ENCODE measurements around the gene TBCC.

The TBCC gene

GRCh38 chr6:42748203-42748898, 2.4 kb upstream of the TBCC start:
- Histone ChIP-seq H3K9ac (ENCODE audit: low read length) (peak overlapping the region; percentile 85; the same call in 1 of the 2 replicates), H3K4me3 (ENCODE audit: low read length) (peak overlapping the region; percentile 77), H3K4me1 (ENCODE audit: low read length) (peaks cover 26% of the 10 kb centered on the region), H3K9me3 (ENCODE audit: insufficient read depth, low read length) (no peaks in the 10 kb centered on the region), H3K27ac (ENCODE audit: low read length) (no peak overlapping the region), H3K36me3 (replicated peaks; ENCODE audit: low read depth, low read length) (peaks cover 16% of the 10 kb centered on the region), H3K4me2 (ENCODE audit: low read length) (peak overlapping the region; percentile 93), H2AFZ (ENCODE audit: low read depth, low read length) (no peak overlapping the region), H4K20me1 (ENCODE audit: insufficient read depth, low read length) (peaks cover 8% of the 10 kb centered on the region; the same call in 1 of the 2 replicates), H3K27me3 (ENCODE audit: low read depth, low read length) (no peaks in the 10 kb centered on the region), H3K79me2 (ENCODE audit: low read length) (peaks cover 22% of the 10 kb centered on the region)
- TF ChIP-seq, protein P1, sequence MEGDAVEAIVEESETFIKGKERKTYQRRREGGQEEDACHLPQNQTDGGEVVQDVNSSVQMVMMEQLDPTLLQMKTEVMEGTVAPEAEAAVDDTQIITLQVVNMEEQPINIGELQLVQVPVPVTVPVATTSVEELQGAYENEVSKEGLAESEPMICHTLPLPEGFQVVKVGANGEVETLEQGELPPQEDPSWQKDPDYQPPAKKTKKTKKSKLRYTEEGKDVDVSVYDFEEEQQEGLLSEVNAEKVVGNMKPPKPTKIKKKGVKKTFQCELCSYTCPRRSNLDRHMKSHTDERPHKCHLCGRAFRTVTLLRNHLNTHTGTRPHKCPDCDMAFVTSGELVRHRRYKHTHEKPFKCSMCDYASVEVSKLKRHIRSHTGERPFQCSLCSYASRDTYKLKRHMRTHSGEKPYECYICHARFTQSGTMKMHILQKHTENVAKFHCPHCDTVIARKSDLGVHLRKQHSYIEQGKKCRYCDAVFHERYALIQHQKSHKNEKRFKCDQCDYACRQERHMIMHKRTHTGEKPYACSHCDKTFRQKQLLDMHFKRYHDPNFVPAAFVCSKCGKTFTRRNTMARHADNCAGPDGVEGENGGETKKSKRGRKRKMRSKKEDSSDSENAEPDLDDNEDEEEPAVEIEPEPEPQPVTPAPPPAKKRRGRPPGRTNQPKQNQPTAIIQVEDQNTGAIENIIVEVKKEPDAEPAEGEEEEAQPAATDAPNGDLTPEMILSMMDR (IDR thresholded peaks at IDR 0.05; ENCODE audit: low read depth, low read length), result no peak
- no peak for TF ChIP-seq EZH2phosphoT487 (IDR thresholded peaks at IDR 0.05; ENCODE audit: low read depth)

GRCh38 chr6:42746463-42747391, 824 bp upstream of the TBCC start:
- H2AFZ ChIP-seq (ENCODE audit: low read depth, low read length), result peak overlapping the region; percentile 9
- no peaks in the 10 kb centered on the region for H3K27me3 ChIP-seq (ENCODE audit: low read depth, low read length)
- H3K36me3 ChIP-seq (replicated peaks; ENCODE audit: low read depth, low read length), result peaks cover 13% of the 10 kb centered on the region
- peak overlapping the region; percentile 92 for H3K27ac ChIP-seq (ENCODE audit: low read length)
- H3K4me2 ChIP-seq (ENCODE audit: low read length), result peak overlapping the region; percentile 93
- peaks cover 22% of the 10 kb centered on the region for H3K79me2 ChIP-seq (ENCODE audit: low read length)
- H3K4me1 ChIP-seq (ENCODE audit: low read length), result peaks cover 26% of the 10 kb centered on the region
- TF ChIP-seq EZH2phosphoT487 (IDR thresholded peaks at IDR 0.05; ENCODE audit: low read depth), result no peak
- TF ChIP-seq, protein P1 (IDR thresholded peaks at IDR 0.05; ENCODE audit: low read depth, low read length), result no peak
- H3K9ac ChIP-seq (ENCODE audit: low read length), result peak overlapping the region; percentile 85
- H4K20me1 ChIP-seq (ENCODE audit: insufficient read depth, low read length), result peaks cover 8% of the 10 kb centered on the region; the same call in 1 of the 2 replicates
- H3K9me3 ChIP-seq (ENCODE audit: insufficient read depth, low read length), result no peaks in the 10 kb centered on the region
- peak overlapping the region; percentile 77 for H3K4me3 ChIP-seq (ENCODE audit: low read length)

- Histone ChIP-seq H4K20me1 (ENCODE audit: insufficient read depth, low read length) (peaks cover 8% of the 10 kb centered on the region; the same call in 1 of the 2 replicates), H3K9me3 (ENCODE audit: insufficient read depth, low read length) (no peaks in the 10 kb centered on the region), H3K4me1 (ENCODE audit: low read length) (peaks cover 26% of the 10 kb centered on the region), H3K79me2 (ENCODE audit: low read length) (peaks cover 22% of the 10 kb centered on the region), H3K9ac (ENCODE audit: low read length) (peak overlapping the region; percentile 84), H2AFZ (ENCODE audit: low read depth, low read length) (no peak overlapping the region), H3K27ac (ENCODE audit: low read length) (peak overlapping the region; percentile 63), H3K36me3 (replicated peaks; ENCODE audit: low read depth, low read length) (peaks cover 13% of the 10 kb centered on the region), H3K27me3 (ENCODE audit: low read depth, low read length) (no peaks in the 10 kb centered on the region), H3K4me2 (ENCODE audit: low read length) (peak overlapping the region; percentile 96), H3K4me3 (ENCODE audit: low read length) (peak overlapping the region; percentile 83)
- TF ChIP-seq, protein P1 (IDR thresholded peaks at IDR 0.05; ENCODE audit: low read depth, low read length), result no peak
- no peak for TF ChIP-seq EZH2phosphoT487 (IDR thresholded peaks at IDR 0.05; ENCODE audit: low read depth)
These were observed 742 bp downstream of the TBCC start for GRCh38 chr6:42745083-42745639.

Measured in OCI-LY3 (cell line).